HEK293 (cell line): ENCODE measurements around the gene GOLIM4.

Source experiments
- GLIS1 ChIP-seq: fragments of 450-650 bp; formaldehyde crosslinking; IDR thresholded peaks from 2 replicates; pipeline ENCODE4 v1.5.1; 2016; ENCODE audit warnings: missing biosample characterization, missing genetic modification characterization
- KLF1 ChIP-seq: fragments of 450-650 bp; formaldehyde crosslinking; IDR thresholded peaks from 2 replicates; pipeline ENCODE4 v1.5.1; 2016; ENCODE audit warnings: missing biosample characterization, missing genetic modification characterization
- MEIS1 ChIP-seq: sonication (generic); formaldehyde crosslinking; IDR thresholded peaks from 2 replicates; pipeline ENCODE4 v1.8.1; 2022; ENCODE audit warnings: missing genetic modification reagents, mild to moderate bottlenecking, borderline replicate concordance
- MYNN ChIP-seq: fragments of 450-650 bp; formaldehyde crosslinking; IDR thresholded peaks from 2 replicates; pipeline ENCODE4 v1.5.1; 2016; ENCODE audit warnings: missing biosample characterization, missing genetic modification characterization, borderline replicate concordance
- OSR2 ChIP-seq: fragments of 450-650 bp; formaldehyde crosslinking; IDR thresholded peaks from 2 replicates; pipeline ENCODE4 v1.5.1; 2016; ENCODE audit warnings: missing biosample characterization, missing genetic modification characterization
- PRDM1 ChIP-seq: fragments of 450-650 bp; formaldehyde crosslinking; IDR thresholded peaks from 2 replicates; pipeline ENCODE4; 2016; ENCODE audit warnings: missing biosample characterization, missing genetic modification characterization
- SALL2 ChIP-seq: fragments of 450-650 bp; formaldehyde crosslinking; IDR thresholded peaks from 2 replicates; pipeline ENCODE4 v1.5.0; 2017; ENCODE audit warnings: missing biosample characterization, mild to moderate bottlenecking, missing genetic modification characterization, borderline replicate concordance
- SETDB1 ChIP-seq: IDR thresholded peaks from one replicate; pipeline ENCODE4 v1.6.1; 2017; ENCODE audit warnings: mild to moderate bottlenecking, low read length, moderate library complexity, mixed read lengths; ENCODE audit not compliant: insufficient read length
- YY1 ChIP-seq: fragments of 450-650 bp; formaldehyde crosslinking; IDR thresholded peaks from 2 replicates; pipeline ENCODE4 v1.5.1; 2018; ENCODE audit warnings: missing biosample characterization, missing genetic modification characterization
- ZBTB48 ChIP-seq: fragments of 450-650 bp; formaldehyde crosslinking; IDR thresholded peaks from 2 replicates; pipeline ENCODE4 v1.5.1; 2016; ENCODE audit warnings: missing biosample characterization, missing genetic modification characterization
- ZBTB7A ChIP-seq: fragments of 450-650 bp; formaldehyde crosslinking; IDR thresholded peaks from 2 replicates; pipeline ENCODE4 v1.5.1; 2016; ENCODE audit warnings: low read depth, missing biosample characterization, missing genetic modification characterization
- ZFP37 ChIP-seq: fragments of 450-650 bp; formaldehyde crosslinking; IDR thresholded peaks from 2 replicates; pipeline ENCODE4 v1.5.1; 2016; ENCODE audit warnings: missing biosample characterization, missing genetic modification characterization
- ZNF23 ChIP-seq: fragments of 450-650 bp; formaldehyde crosslinking; IDR thresholded peaks from 2 replicates; pipeline ENCODE4 v1.5.1; 2016; ENCODE audit warnings: missing biosample characterization, missing genetic modification characterization, borderline replicate concordance
- ZNF239 ChIP-seq: fragments of 450-650 bp; formaldehyde crosslinking; IDR thresholded peaks from 2 replicates; pipeline ENCODE4 v1.5.1; 2016; ENCODE audit warnings: missing biosample characterization, missing genetic modification characterization
- ZNF350 ChIP-seq: fragments of 450-650 bp; formaldehyde crosslinking; IDR thresholded peaks from 2 replicates; pipeline ENCODE4 v1.5.0; 2017; ENCODE audit warnings: missing biosample characterization, mild to moderate bottlenecking, missing genetic modification characterization
- ZNF354C ChIP-seq: fragments of 450-650 bp; formaldehyde crosslinking; IDR thresholded peaks from 2 replicates; pipeline ENCODE4 v1.5.1; 2016; ENCODE audit warnings: missing biosample characterization, missing genetic modification characterization, low read depth, borderline replicate concordance
- ZNF404 ChIP-seq: fragments of 450-650 bp; formaldehyde crosslinking; IDR thresholded peaks from 2 replicates; pipeline ENCODE4 v1.5.1; 2017; ENCODE audit warnings: missing biosample characterization, missing genetic modification characterization
- ZNF416 ChIP-seq: fragments of 450-650 bp; formaldehyde crosslinking; IDR thresholded peaks from 2 replicates; pipeline ENCODE4 v1.5.1; 2016; ENCODE audit warnings: missing biosample characterization, missing genetic modification characterization
- ZNF561 ChIP-seq: fragments of 450-650 bp; IDR thresholded peaks from 2 replicates; pipeline ENCODE4 v1.5.1; 2018; ENCODE audit warnings: missing biosample characterization, missing genetic modification characterization, borderline replicate concordance
- ZNF610 ChIP-seq: fragments of 450-650 bp; formaldehyde crosslinking; IDR thresholded peaks from 2 replicates; pipeline ENCODE4 v1.5.1; 2016; ENCODE audit warnings: missing biosample characterization, missing genetic modification characterization, borderline replicate concordance
- ZNF623 ChIP-seq: fragments of 450-650 bp; formaldehyde crosslinking; IDR thresholded peaks from 2 replicates; pipeline ENCODE4 v1.5.1; 2016; ENCODE audit warnings: missing biosample characterization, missing genetic modification characterization
- ZNF658 ChIP-seq: fragments of 450-650 bp; formaldehyde crosslinking; IDR thresholded peaks from 2 replicates; pipeline ENCODE4; 2016; ENCODE audit warnings: missing biosample characterization, missing genetic modification characterization
- ZNF785 ChIP-seq: fragments of 450-650 bp; formaldehyde crosslinking; IDR thresholded peaks from 2 replicates; pipeline ENCODE4 v1.5.1; 2016; ENCODE audit warnings: missing biosample characterization, missing genetic modification characterization
- ZSCAN30 ChIP-seq: fragments of 450-650 bp; IDR thresholded peaks from 2 replicates; pipeline ENCODE4 v1.5.1; 2018; ENCODE audit warnings: missing biosample characterization, mild to moderate bottlenecking, missing genetic modification characterization, moderate library complexity
- TF ChIP-seq, protein P1 (sequence below): fragments of 450-650 bp; formaldehyde crosslinking; IDR thresholded peaks from 2 replicates; pipeline ENCODE4 v1.5.1; 2016; ENCODE audit warnings: missing biosample characterization, missing genetic modification characterization
- TF ChIP-seq, protein P2 (sequence below): fragments of 450-650 bp; formaldehyde crosslinking; IDR thresholded peaks from 2 replicates; pipeline ENCODE4 v1.5.1; 2016; ENCODE audit warnings: missing biosample characterization, missing genetic modification characterization, borderline replicate concordance
- TF ChIP-seq, protein P3 (sequence below): fragments of 450-650 bp; formaldehyde crosslinking; IDR thresholded peaks from 2 replicates; pipeline ENCODE4 v1.5.1; 2016; ENCODE audit warnings: missing biosample characterization, missing genetic modification characterization
- TF ChIP-seq, protein P4 (sequence below): fragments of 450-650 bp; formaldehyde crosslinking; IDR thresholded peaks from 2 replicates; pipeline ENCODE4 v1.5.1; 2016; ENCODE audit warnings: missing biosample characterization, missing genetic modification characterization
- TF ChIP-seq, protein P5 (sequence below): fragments of 450-650 bp; formaldehyde crosslinking; IDR thresholded peaks from 2 replicates; pipeline ENCODE4 v1.5.1; 2016; ENCODE audit warnings: missing biosample characterization, missing genetic modification characterization
- TF ChIP-seq, protein P6 (sequence below): fragments of 450-650 bp; formaldehyde crosslinking; IDR thresholded peaks from 2 replicates; pipeline ENCODE4; 2016; ENCODE audit warnings: missing biosample characterization, missing genetic modification characterization
- TF ChIP-seq, protein P7 (sequence below): IDR thresholded peaks from 2 replicates; pipeline ENCODE4 v1.6.1; 2011; ENCODE audit warnings: mild to moderate bottlenecking, low read depth, low read length, borderline replicate concordance

GOLIM4 gene

DNA sequence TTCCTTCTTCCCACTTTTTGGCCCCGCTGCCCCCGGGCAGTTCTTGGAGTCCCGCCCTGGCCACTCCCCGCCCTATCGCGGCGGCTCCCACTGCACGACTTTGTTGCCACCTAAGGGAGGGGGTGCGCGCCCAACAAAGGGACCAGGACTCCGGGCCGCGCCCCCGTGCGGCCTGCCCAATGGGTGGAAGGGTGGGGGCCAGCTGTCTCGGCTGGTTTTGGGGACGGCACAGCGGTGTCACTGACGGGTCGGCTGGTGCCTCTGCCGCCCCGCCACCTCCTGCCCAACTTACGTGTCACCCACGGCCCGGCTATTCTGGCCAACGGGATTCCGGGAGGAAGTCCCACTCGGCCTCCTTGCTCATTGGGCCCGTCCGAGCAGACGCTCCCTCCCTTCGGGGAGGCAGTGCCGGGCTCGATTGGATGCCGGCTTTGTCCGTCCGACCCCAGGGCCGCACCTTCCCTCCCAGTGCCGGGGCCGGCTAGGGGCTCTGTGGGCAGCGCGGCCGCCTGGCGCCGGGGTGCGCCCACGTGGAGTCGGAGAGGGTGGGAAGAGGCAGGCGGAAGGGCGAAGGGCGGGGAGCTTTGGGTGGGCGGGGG is at the start of gene GOLIM4 (continued):
- TF ChIP-seq SETDB1: no peak
- no peak for TF ChIP-seq MYNN (tag by site-specific recombination)
- TF ChIP-seq YY1 (tag by site-specific recombination): no peak
- TF ChIP-seq, protein P1, sequence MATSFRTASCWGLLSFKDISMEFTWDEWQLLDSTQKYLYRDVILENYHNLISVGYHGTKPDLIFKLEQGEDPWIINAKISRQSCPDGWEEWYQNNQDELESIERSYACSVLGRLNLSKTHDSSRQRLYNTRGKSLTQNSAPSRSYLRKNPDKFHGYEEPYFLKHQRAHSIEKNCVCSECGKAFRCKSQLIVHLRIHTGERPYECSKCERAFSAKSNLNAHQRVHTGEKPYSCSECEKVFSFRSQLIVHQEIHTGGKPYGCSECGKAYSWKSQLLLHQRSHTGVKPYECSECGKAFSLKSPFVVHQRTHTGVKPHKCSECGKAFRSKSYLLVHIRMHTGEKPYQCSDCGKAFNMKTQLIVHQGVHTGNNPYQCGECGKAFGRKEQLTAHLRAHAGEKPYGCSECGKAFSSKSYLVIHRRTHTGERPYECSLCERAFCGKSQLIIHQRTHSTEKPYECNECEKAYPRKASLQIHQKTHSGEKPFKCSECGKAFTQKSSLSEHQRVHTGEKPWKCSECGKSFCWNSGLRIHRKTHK (tag by site-specific recombination): no peak
- TF ChIP-seq, protein P2, sequence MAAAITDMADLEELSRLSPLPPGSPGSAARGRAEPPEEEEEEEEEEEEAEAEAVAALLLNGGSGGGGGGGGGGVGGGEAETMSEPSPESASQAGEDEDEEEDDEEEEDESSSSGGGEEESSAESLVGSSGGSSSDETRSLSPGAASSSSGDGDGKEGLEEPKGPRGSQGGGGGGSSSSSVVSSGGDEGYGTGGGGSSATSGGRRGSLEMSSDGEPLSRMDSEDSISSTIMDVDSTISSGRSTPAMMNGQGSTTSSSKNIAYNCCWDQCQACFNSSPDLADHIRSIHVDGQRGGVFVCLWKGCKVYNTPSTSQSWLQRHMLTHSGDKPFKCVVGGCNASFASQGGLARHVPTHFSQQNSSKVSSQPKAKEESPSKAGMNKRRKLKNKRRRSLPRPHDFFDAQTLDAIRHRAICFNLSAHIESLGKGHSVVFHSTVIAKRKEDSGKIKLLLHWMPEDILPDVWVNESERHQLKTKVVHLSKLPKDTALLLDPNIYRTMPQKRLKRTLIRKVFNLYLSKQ (tag by site-specific recombination): no peak
- TF ChIP-seq ZNF610 (tag by site-specific recombination): no peak
- no peak for TF ChIP-seq ZNF785 (tag by site-specific recombination)
- no peak for TF ChIP-seq OSR2
- TF ChIP-seq ZNF239 (tag by site-specific recombination): no peak
- TF ChIP-seq SALL2 (tag by site-specific recombination): no peak
- no peak for TF ChIP-seq ZNF623
- TF ChIP-seq ZFP37 (tag by site-specific recombination): no peak
- no peak for TF ChIP-seq ZNF404
- no peak; the same call in none of the 2 replicates for TF ChIP-seq ZNF561 (tag by site-specific recombination)
- TF ChIP-seq MEIS1 (CRISPR knock-in tag): no peak
- TF ChIP-seq, protein P3, sequence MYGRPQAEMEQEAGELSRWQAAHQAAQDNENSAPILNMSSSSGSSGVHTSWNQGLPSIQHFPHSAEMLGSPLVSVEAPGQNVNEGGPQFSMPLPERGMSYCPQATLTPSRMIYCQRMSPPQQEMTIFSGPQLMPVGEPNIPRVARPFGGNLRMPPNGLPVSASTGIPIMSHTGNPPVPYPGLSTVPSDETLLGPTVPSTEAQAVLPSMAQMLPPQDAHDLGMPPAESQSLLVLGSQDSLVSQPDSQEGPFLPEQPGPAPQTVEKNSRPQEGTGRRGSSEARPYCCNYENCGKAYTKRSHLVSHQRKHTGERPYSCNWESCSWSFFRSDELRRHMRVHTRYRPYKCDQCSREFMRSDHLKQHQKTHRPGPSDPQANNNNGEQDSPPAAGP (tag by site-specific recombination): peak; percentile 21; the same call in 1 of the 2 replicates
- TF ChIP-seq GLIS1 (tag by site-specific recombination): no peak
- TF ChIP-seq ZNF416 (tag by site-specific recombination): no peak
- 0 out of 2 replicates have a peak, but pooled peaks have one; percentile 37 for TF ChIP-seq ZBTB48
- no peak for TF ChIP-seq PRDM1 (tag by site-specific recombination)
- TF ChIP-seq, protein P4, sequence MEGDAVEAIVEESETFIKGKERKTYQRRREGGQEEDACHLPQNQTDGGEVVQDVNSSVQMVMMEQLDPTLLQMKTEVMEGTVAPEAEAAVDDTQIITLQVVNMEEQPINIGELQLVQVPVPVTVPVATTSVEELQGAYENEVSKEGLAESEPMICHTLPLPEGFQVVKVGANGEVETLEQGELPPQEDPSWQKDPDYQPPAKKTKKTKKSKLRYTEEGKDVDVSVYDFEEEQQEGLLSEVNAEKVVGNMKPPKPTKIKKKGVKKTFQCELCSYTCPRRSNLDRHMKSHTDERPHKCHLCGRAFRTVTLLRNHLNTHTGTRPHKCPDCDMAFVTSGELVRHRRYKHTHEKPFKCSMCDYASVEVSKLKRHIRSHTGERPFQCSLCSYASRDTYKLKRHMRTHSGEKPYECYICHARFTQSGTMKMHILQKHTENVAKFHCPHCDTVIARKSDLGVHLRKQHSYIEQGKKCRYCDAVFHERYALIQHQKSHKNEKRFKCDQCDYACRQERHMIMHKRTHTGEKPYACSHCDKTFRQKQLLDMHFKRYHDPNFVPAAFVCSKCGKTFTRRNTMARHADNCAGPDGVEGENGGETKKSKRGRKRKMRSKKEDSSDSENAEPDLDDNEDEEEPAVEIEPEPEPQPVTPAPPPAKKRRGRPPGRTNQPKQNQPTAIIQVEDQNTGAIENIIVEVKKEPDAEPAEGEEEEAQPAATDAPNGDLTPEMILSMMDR: peak; percentile 77
- TF ChIP-seq ZNF23 (tag by site-specific recombination): no peak
- TF ChIP-seq, protein P5, sequence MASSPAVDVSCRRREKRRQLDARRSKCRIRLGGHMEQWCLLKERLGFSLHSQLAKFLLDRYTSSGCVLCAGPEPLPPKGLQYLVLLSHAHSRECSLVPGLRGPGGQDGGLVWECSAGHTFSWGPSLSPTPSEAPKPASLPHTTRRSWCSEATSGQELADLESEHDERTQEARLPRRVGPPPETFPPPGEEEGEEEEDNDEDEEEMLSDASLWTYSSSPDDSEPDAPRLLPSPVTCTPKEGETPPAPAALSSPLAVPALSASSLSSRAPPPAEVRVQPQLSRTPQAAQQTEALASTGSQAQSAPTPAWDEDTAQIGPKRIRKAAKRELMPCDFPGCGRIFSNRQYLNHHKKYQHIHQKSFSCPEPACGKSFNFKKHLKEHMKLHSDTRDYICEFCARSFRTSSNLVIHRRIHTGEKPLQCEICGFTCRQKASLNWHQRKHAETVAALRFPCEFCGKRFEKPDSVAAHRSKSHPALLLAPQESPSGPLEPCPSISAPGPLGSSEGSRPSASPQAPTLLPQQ (tag by site-specific recombination): no peak; the same call in 1 of the 2 replicates
- TF ChIP-seq KLF1: peak; percentile 88
- TF ChIP-seq, protein P6, sequence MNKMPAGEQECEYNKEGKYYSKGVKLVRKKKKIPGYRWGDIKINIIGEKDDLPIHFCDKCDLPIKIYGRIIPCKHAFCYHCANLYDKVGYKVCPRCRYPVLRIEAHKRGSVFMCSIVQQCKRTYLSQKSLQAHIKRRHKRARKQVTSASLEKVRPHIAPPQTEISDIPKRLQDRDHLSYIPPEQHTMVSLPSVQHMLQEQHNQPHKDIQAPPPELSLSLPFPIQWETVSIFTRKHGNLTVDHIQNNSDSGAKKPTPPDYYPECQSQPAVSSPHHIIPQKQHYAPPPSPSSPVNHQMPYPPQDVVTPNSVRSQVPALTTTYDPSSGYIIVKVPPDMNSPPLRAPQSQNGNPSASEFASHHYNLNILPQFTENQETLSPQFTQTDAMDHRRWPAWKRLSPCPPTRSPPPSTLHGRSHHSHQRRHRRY (tag by site-specific recombination): no peak
- TF ChIP-seq ZSCAN30 (tag by site-specific recombination): 0 out of 2 replicates have a peak, but pooled peaks have one; percentile 1
- peak; percentile 68 for TF ChIP-seq ZBTB7A
- TF ChIP-seq, protein P7, sequence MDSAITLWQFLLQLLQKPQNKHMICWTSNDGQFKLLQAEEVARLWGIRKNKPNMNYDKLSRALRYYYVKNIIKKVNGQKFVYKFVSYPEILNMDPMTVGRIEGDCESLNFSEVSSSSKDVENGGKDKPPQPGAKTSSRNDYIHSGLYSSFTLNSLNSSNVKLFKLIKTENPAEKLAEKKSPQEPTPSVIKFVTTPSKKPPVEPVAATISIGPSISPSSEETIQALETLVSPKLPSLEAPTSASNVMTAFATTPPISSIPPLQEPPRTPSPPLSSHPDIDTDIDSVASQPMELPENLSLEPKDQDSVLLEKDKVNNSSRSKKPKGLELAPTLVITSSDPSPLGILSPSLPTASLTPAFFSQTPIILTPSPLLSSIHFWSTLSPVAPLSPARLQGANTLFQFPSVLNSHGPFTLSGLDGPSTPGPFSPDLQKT: no peak
- no peak for TF ChIP-seq ZNF658 (tag by site-specific recombination)
- TF ChIP-seq ZNF354C (tag by site-specific recombination): no peak
- no peak for TF ChIP-seq ZNF350 (tag by site-specific recombination)
